ENCODE results near the gene TMEM151B. TPM values are rescaled to one million over a fixed set of nuclear protein-coding genes. Genes with fewer than 3 reads are reported as not detected.

TMEM151B gene
- total RNA-seq, 4 donors from 2014 or later: not detected

DNA sequence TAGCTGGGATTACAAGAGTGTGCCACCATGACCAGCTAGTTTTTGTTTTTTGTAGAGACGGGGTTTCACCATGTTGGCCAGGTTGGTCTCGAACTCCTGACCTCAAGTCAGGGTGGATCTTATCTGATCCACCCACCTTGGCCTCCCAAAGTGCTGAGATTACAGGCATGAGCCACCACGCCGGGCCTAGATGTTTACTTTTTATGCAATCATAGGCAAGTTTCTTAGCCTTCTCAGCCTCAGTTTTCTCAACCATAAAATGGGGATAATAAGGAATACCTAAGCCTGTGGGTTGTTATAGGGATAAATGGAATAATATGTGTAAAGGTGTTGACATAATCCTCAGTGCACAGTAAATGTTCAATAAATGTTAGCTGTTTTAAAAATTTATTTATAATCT lies 82.0 kb downstream of the TMEM151B start:
- no peak for DNase-seq
- H3K27me3 ChIP-seq: peaks cover 0 to 13% (median 0%) of the 10 kb centered on the region in 4 donors
- intact Hi-C loops (cut with DNase I): no loop called here
- H3K27ac ChIP-seq: no peak overlapping the region
- H3K36me3 ChIP-seq: no peaks in the 10 kb centered on the region
- peaks cover 0 to 6% (median 0%) of the 10 kb centered on the region in 3 donors for H3K4me1 ChIP-seq
- no peaks in the 10 kb centered on the region for H3K9me3 ChIP-seq
- TF ChIP-seq POLR2A (IDR thresholded peaks at IDR 0.05) (no peak), CTCF (IDR thresholded peaks at IDR 0.05) (no peak)
- no peak overlapping the region for H3K4me3 ChIP-seq
- 79% methylated on average over 4 of the region's 4 CpGs for WGBS, 2 donors

GRCh38 chr6:44353336-44353735 lies 83.1 kb downstream of the TMEM151B start:
- Histone ChIP-seq H3K4me3 (no peak overlapping the region), H3K36me3 (no peaks in the 10 kb centered on the region), H3K4me1 (peaks cover 0 to 6% (median 0%) of the 10 kb centered on the region in 3 donors), H3K27ac (no peak overlapping the region), H3K27me3 (peaks cover 0 to 12% (median 0%) of the 10 kb centered on the region in 4 donors), H3K9me3 (no peaks in the 10 kb centered on the region)
- intact Hi-C loops (cut with DNase I): no loop called here
- TF ChIP-seq POLR2A (IDR thresholded peaks at IDR 0.05) (no peak), CTCF (IDR thresholded peaks at IDR 0.05) (no peak)
- 34 to 39% methylated on average over 2 of the region's 2 CpGs for WGBS, 2 donors
- no peak for DNase-seq

GRCh38 chr6:44355640-44356039 lies 85.4 kb downstream of the TMEM151B start:
- no peak for TF ChIP-seq CTCF (IDR thresholded peaks at IDR 0.05)
- TF ChIP-seq POLR2A (IDR thresholded peaks at IDR 0.05): no peak
- no peak overlapping the region for H3K4me3 ChIP-seq
- intact Hi-C loops (cut with DNase I): no loop called here
- peaks cover 0 to 15% (median 0%) of the 10 kb centered on the region in 4 donors for H3K27me3 ChIP-seq
- WGBS, 2 donors: 81 to 83% methylated on average over 4 of the region's 4 CpGs
- DNase-seq: no peak
- H3K27ac ChIP-seq: no peak overlapping the region
- H3K9me3 ChIP-seq: no peaks in the 10 kb centered on the region
- no peaks in the 10 kb centered on the region for H3K36me3 ChIP-seq
- H3K4me1 ChIP-seq: peaks cover 0 to 6% (median 0%) of the 10 kb centered on the region in 3 donors

GRCh38 chr6:44356487-44356886 lies 86.2 kb downstream of the TMEM151B start:
- H3K27ac ChIP-seq: no peak overlapping the region
- H3K4me3 ChIP-seq: no peak overlapping the region
- no peaks in the 10 kb centered on the region for H3K9me3 ChIP-seq
- DNase-seq: no peak
- intact Hi-C loops (cut with DNase I): no loop called here
- H3K27me3 ChIP-seq: peaks cover 0 to 21% (median 0%) of the 10 kb centered on the region in 4 donors
- WGBS, 2 donors: 27 to 55% methylated on average over 1 of the region's 1 CpG
- H3K4me1 ChIP-seq: peaks cover 0 to 6% (median 0%) of the 10 kb centered on the region in 3 donors
- no peaks in the 10 kb centered on the region for H3K36me3 ChIP-seq
- TF ChIP-seq CTCF (IDR thresholded peaks at IDR 0.05) (no peak), POLR2A (IDR thresholded peaks at IDR 0.05) (no peak)

Other genes starting within 250 kb of the TMEM151B start
- 10 to 100 TPM; 41.7 to 60.3 (median 53.6) TPM for gene MRPL14, start 143.0 kb upstream of the TMEM151B start, total RNA-seq
- 10 to 100 TPM; 27.8 to 56.3 (median 45.5) TPM for gene TMEM63B, start 142.9 kb upstream of the TMEM151B start, total RNA-seq
- gene CAPN11, start 111.6 kb upstream of the TMEM151B start, total RNA-seq: under 1 TPM in 2 of 4 donors, not detected in 2; 0.57 to 1.00 TPM
- gene MYMX, start 53.5 kb upstream of the TMEM151B start, total RNA-seq: not detected
- gene SLC29A1, start 46.9 kb upstream of the TMEM151B start, total RNA-seq: 10 to 100 TPM; 12.7 to 24.8 (median 22.3) TPM
- 100 to 1,000 TPM; 433 to 696 (median 601) TPM for gene HSP90AB1, start 23.3 kb upstream of the TMEM151B start, total RNA-seq
- gene SLC35B2, start 12.9 kb upstream of the TMEM151B start, total RNA-seq: 10 to 100 TPM in 3 of 4 donors, 1 to 10 TPM in 1; 9.7 to 34.4 (median 21.2) TPM
- 10 to 100 TPM in 3 of 4 donors, 1 to 10 TPM in 1; 8.6 to 11.2 (median 10.2) TPM for gene NFKBIE, start 4.9 kb upstream of the TMEM151B start, total RNA-seq
- 10 to 100 TPM in 3 of 4 donors, 1 to 10 TPM in 1; 9.0 to 21.9 (median 12.2) TPM for gene AARS2, start 42.9 kb downstream of the TMEM151B start, total RNA-seq
- not detected for gene SPATS1, start 72.2 kb downstream of the TMEM151B start, total RNA-seq
- 10 to 100 TPM in 3 of 4 donors, 1 to 10 TPM in 1; 10.0 to 19.3 (median 14.7) TPM for gene CDC5L, start 117.3 kb downstream of the TMEM151B start, total RNA-seq